Measurements from ENCODE around the gene PDCD11.
"Not testable (repeated sequence)": the region's sequence is repeated elsewhere in the genome, so short reads cannot be mapped to it uniquely, and the experiment has no call there.

The PDCD11 gene

GRCh38 chr10:103396067-103396788, at the start of gene PDCD11, which contains the start of gene ATP5MK:
PDCD11 (plus strand) TSS chr10:103396626; CDS start chr10:103398427, 1,801 bp downstream.
ATP5MK (minus strand) TSS chr10:103396475; CDS start chr10:103392457, 4,018 bp downstream.
- peak; percentile 100 for ATAC-seq

GRCh38 chr10:103350175-103350516, 46.3 kb upstream of the PDCD11 start:
- no peak for ATAC-seq
- H3K27me3 Mint-ChIP-seq, result no peaks in the 10 kb centered on the region
- no peaks in the 10 kb centered on the region for H3K9me3 Mint-ChIP-seq
- peak overlapping the region; percentile 90 for H3K27ac Mint-ChIP-seq
- H3K4me3 Mint-ChIP-seq, result peak overlapping the region; percentile 96
- no peaks in the 10 kb centered on the region for H3K36me3 Mint-ChIP-seq
- no peaks in the 10 kb centered on the region for H3K4me1 Mint-ChIP-seq

More at GRCh38 chr10:103396067-103396788, at the start of gene PDCD11, which contains the start of gene ATP5MK:
- H3K4me1 Mint-ChIP-seq, result peaks cover 46% of the 10 kb centered on the region
- no peaks in the 10 kb centered on the region for H3K9me3 Mint-ChIP-seq
- peak within 1 kb of the TSS; percentile 89 for H3K27ac Mint-ChIP-seq
- peak within 1 kb of the TSS; percentile 94 for H3K4me3 Mint-ChIP-seq
- no peaks in the 10 kb centered on the region for H3K27me3 Mint-ChIP-seq
- H3K36me3 Mint-ChIP-seq, result peaks cover 33% of the 10 kb centered on the region

DNA sequence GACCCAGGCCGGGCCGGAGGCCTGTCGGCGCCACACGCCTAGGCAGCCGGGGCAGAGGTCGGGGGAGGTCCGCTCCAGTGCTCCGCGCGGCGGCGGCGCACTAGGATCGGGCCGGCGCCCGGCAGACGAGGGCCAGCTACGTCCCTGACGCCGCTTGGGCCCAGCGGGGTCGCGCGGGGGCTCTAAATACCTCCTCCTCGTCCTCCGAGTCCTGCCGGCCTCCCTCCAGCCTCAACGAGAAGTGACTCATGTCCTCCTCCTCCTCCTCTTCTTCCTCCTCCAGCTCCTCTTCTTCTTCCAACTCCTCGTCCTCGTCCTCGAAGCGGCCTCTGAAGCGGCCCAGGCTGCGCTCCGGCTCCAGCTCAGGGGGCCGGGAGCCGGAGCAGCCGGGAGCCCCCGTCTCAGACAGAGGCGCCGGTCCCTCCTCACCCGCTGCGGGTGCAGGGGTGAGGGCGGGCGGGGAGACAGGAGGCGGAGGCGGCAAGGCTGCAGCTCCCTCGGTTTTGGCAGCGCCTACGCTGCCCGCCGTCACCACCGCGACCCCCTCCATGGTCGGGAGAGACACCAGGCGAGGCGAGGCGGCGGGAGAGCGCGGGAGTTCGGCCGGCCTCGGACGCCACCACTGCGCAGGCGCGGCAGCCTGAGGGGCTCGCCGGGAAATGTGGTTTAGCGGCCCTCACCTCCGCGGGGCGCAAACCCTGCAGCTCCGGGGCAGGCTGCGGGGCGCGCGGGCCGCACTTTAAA, 45.7 kb upstream of the PDCD11 start, which contains the start of gene PCGF6:
Gene PCGF6, minus strand, starts transcription at position 624 of the 744 bp plus-strand sequence. Its CDS starts 74 bp downstream, at position 550.
- ATAC-seq, result peak; percentile 89
- H3K9me3 Mint-ChIP-seq, result no peaks in the 10 kb centered on the region
- peak within 1 kb of the TSS; percentile 96 for H3K4me3 Mint-ChIP-seq
- H3K27me3 Mint-ChIP-seq, result no peaks in the 10 kb centered on the region
- no peaks in the 10 kb centered on the region for H3K4me1 Mint-ChIP-seq
- H3K36me3 Mint-ChIP-seq, result no peaks in the 10 kb centered on the region
- peak within 1 kb of the TSS; percentile 90 for H3K27ac Mint-ChIP-seq

DNA sequence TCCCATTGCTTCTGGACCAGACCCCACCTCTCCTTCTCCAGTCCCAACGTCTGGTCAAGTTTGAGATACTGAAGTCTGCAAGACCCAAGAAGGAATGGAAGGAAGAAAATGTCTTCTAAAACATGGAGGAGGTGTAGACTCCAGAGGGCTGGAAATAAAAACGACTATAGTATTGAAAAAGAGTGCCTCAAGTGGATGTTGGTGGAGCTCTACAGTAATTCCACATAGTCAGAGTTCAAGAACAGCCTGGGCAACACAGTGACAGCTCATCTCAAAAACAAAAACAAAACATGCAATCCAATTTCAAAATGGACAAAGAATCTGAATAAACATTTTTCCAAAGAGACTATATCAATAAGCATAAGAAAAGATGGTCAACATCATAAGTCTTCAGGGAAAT, 43.1 kb upstream of the PDCD11 start:
- H3K36me3 Mint-ChIP-seq, result no peaks in the 10 kb centered on the region
- no peaks in the 10 kb centered on the region for H3K9me3 Mint-ChIP-seq
- no peak overlapping the region for H3K27ac Mint-ChIP-seq
- no peak overlapping the region for H3K4me3 Mint-ChIP-seq
- no peaks in the 10 kb centered on the region for H3K4me1 Mint-ChIP-seq
- no peaks in the 10 kb centered on the region for H3K27me3 Mint-ChIP-seq
- ATAC-seq, result no peak

DNA sequence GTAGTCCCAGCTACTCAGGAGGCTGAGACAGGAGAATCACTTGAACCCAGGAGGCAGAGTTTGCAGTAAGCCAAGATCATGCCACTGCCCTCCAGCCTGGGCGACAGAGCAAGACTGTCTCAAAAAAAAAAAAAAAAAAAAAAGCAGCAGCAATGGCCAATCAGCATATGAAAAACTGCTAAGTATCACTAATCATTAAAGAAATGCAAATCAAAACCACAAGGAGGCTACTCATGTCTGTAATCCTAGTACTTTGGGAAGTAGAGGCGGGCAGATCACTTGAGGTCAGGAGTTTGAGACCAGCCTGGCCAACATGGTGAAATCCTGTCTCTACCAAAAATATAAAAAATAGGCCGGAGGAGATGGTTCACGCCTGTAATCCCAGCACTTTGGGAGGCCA, 41.9 kb upstream of the PDCD11 start:
- H3K4me3 Mint-ChIP-seq, result not testable (repeated sequence)

GRCh38 chr10:103355906-103356599, 40.4 kb upstream of the PDCD11 start:
- no peak for ATAC-seq
- Mint-ChIP-seq H3K9me3 (no peaks in the 10 kb centered on the region), H3K36me3 (no peaks in the 10 kb centered on the region), H3K4me1 (no peaks in the 10 kb centered on the region), H3K4me3 (no peak overlapping the region), H3K27ac (no peak overlapping the region), H3K27me3 (no peaks in the 10 kb centered on the region)

More for the DNA sequence above, 41.9 kb upstream of the PDCD11 start:
- H3K27me3 Mint-ChIP-seq, H3K36me3 Mint-ChIP-seq, H3K9me3 Mint-ChIP-seq, H3K4me1 Mint-ChIP-seq, ATAC-seq, H3K27ac Mint-ChIP-seq: not testable (repeated sequence)

DNA sequence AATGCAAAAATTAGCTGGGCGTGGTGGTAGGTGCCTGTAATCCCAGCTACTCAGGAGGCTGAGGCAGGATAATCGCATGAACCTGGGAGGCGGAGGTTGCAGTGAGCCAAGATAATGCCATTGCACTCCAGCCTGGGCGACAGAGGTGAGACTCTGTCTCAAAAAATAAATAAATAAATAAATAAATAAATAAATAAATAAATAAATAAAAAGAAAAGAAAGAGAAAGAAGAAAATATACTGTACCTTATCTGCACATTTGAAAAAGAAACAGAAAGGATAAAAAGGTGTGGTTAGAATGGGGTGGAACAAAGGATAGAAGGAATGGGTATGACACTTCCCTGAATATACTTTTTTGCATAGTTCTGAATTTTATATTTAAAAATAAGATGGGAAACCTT, 36.9 kb upstream of the PDCD11 start:
- H3K9me3 Mint-ChIP-seq, ATAC-seq, H3K27me3 Mint-ChIP-seq, H3K4me3 Mint-ChIP-seq, H3K27ac Mint-ChIP-seq, H3K4me1 Mint-ChIP-seq, H3K36me3 Mint-ChIP-seq: not testable (repeated sequence)

GRCh38 chr10:103360791-103361190, 35.6 kb upstream of the PDCD11 start:
- not testable (repeated sequence) for H3K9me3 Mint-ChIP-seq, H3K4me3 Mint-ChIP-seq, H3K4me1 Mint-ChIP-seq, H3K27ac Mint-ChIP-seq, ATAC-seq, H3K36me3 Mint-ChIP-seq, H3K27me3 Mint-ChIP-seq

- ATAC-seq, result no peak
- Mint-ChIP-seq H3K4me1 (peaks cover 4% of the 10 kb centered on the region), H3K9me3 (no peaks in the 10 kb centered on the region), H3K36me3 (no peaks in the 10 kb centered on the region), H3K4me3 (peak overlapping the region; percentile 83), H3K27me3 (no peaks in the 10 kb centered on the region), H3K27ac (peak overlapping the region; percentile 86)
Measured at GRCh38 chr10:103367379-103367781, 29.0 kb upstream of the PDCD11 start.

- ATAC-seq, result peak; percentile 85
- Mint-ChIP-seq H3K27ac (peak within 1 kb of the TSS; percentile 86), H3K9me3 (no peaks in the 10 kb centered on the region), H3K4me3 (peak within 1 kb of the TSS; percentile 83), H3K4me1 (peaks cover 4% of the 10 kb centered on the region), H3K36me3 (no peaks in the 10 kb centered on the region), H3K27me3 (no peaks in the 10 kb centered on the region)
Measured at GRCh38 chr10:103367782-103368518, 28.5 kb upstream of the PDCD11 start, which contains the start of gene TAF5. TAF5 (plus strand) TSS chr10:103367976; CDS start chr10:103367990, 14 bp downstream.

DNA sequence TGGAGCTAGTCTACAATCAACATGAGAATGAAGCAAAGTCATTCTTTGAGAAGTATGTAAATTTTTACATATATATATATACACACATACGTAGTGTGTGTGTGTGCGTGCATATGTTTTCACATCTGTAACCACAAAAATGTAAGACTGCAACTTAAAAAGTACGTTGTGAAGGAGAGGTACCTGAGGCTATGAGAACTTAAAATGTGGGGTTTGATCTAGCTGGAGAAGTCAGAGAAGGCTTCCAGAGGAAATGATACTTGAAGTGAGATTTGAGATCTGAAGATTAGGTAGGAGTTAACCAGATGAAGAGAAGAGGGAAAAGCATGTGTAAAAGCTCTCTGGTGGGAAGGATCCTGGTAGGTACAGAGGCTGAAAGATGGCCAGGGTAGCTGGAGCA, 22.9 kb upstream of the PDCD11 start:
- Mint-ChIP-seq H3K27ac (no peak overlapping the region), H3K4me3 (no peak overlapping the region), H3K27me3 (no peaks in the 10 kb centered on the region), H3K4me1 (peaks cover 4% of the 10 kb centered on the region), H3K36me3 (peaks cover 27% of the 10 kb centered on the region), H3K9me3 (no peaks in the 10 kb centered on the region)
- no peak for ATAC-seq

GRCh38 chr10:103374263-103374662, 22.2 kb upstream of the PDCD11 start:
- Mint-ChIP-seq H3K36me3 (peaks cover 31% of the 10 kb centered on the region), H3K4me1 (peaks cover 4% of the 10 kb centered on the region), H3K9me3 (no peaks in the 10 kb centered on the region), H3K27ac (no peak overlapping the region), H3K4me3 (no peak overlapping the region), H3K27me3 (no peaks in the 10 kb centered on the region)
- ATAC-seq, result no peak

GRCh38 chr10:103382769-103383168, 13.7 kb upstream of the PDCD11 start:
- no peak overlapping the region for H3K4me3 Mint-ChIP-seq
- H3K27ac Mint-ChIP-seq, result no peak overlapping the region
- H3K27me3 Mint-ChIP-seq, result no peaks in the 10 kb centered on the region
- peaks cover 26% of the 10 kb centered on the region for H3K36me3 Mint-ChIP-seq
- H3K9me3 Mint-ChIP-seq, result no peaks in the 10 kb centered on the region
- peak; percentile 80 for ATAC-seq
- no peaks in the 10 kb centered on the region for H3K4me1 Mint-ChIP-seq

- Mint-ChIP-seq H3K36me3 (peaks cover 16% of the 10 kb centered on the region), H3K9me3 (no peaks in the 10 kb centered on the region), H3K4me3 (peak overlapping the region; percentile 71), H3K27me3 (no peaks in the 10 kb centered on the region), H3K4me1 (peaks cover 46% of the 10 kb centered on the region), H3K27ac (no peak overlapping the region)
- ATAC-seq, result no peak
Measured at GRCh38 chr10:103394180-103394579, 2.2 kb upstream of the PDCD11 start.

GRCh38 chr10:103395754-103396066, 716 bp upstream of the PDCD11 start:
- peaks cover 28% of the 10 kb centered on the region for H3K36me3 Mint-ChIP-seq
- H3K4me1 Mint-ChIP-seq, result peaks cover 46% of the 10 kb centered on the region
- no peak for ATAC-seq

More at GRCh38 chr10:103395754-103396066, 716 bp upstream of the PDCD11 start:
- H3K27me3 Mint-ChIP-seq, result no peaks in the 10 kb centered on the region
- H3K4me3 Mint-ChIP-seq, result peak overlapping the region; percentile 94
- no peaks in the 10 kb centered on the region for H3K9me3 Mint-ChIP-seq
- peak overlapping the region; percentile 89 for H3K27ac Mint-ChIP-seq

Data from stimulated activated memory B cell treated with anti-CD40 and anti-IgM and Interleukin-4, amounts not matched to agents 10 μg/mL and 1 μg/mL and 100 μg/mL, for 72 hours (primary cell).